ENCODE data around the gene XAB2. TPM values are rescaled to one million over a fixed set of nuclear protein-coding genes. Genes with fewer than 3 reads are reported as not detected.

Gene XAB2
- total RNA-seq, 1 donor from 2014 or later: 28.1 TPM

GRCh38 chr19:7597689-7598088 is 31.7 kb downstream of the XAB2 start:
- no peak for FAIRE-seq
- Histone ChIP-seq H3K36me3 (ENCODE audit: insufficient read depth, low read length) (no peaks in the 10 kb centered on the region), H2AFZ (ENCODE audit: low read depth, low read length) (no peak overlapping the region), H3K27ac (ENCODE audit: low read depth, low read length) (no peak overlapping the region), H3K27me3 (ENCODE audit: insufficient read depth, low read length) (peaks cover 21% of the 10 kb centered on the region), H3K79me2 (ENCODE audit: insufficient read depth, low read length) (no peaks in the 10 kb centered on the region), H3K4me1 (ENCODE audit: insufficient read depth, low read length) (no peaks in the 10 kb centered on the region), H3K4me2 (ENCODE audit: low read length) (no peak overlapping the region), H3K9me3 (ENCODE audit: insufficient read depth, low read depth, low read length) (no peaks in the 10 kb centered on the region), H3K9ac (ENCODE audit: low read length) (no peak overlapping the region), H4K20me1 (ENCODE audit: insufficient read depth, low read length) (no peaks in the 10 kb centered on the region), H3K4me3 (ENCODE audit: insufficient read depth, low read depth, low read length) (no peak overlapping the region)
- Mint-ChIP-seq H3K9me3 (ENCODE audit: unreplicated experiment) (no peaks in the 10 kb centered on the region), H3K4me3 (ENCODE audit: unreplicated experiment) (peak overlapping the region; percentile 79), H3K36me3 (ENCODE audit: low read depth, unreplicated experiment) (no peaks in the 10 kb centered on the region), H3K4me1 (ENCODE audit: low read depth, unreplicated experiment) (no peaks in the 10 kb centered on the region), H3K27ac (ENCODE audit: unreplicated experiment) (peak overlapping the region; percentile 18), H3K27me3 (ENCODE audit: low read depth, unreplicated experiment) (peaks cover 27% of the 10 kb centered on the region)
- DNase-seq (ENCODE audit: low read depth): no peak
- no peak for TF ChIP-seq EZH2 (IDR thresholded peaks at IDR 0.05; ENCODE audit: insufficient read depth, low read length)
- TF ChIP-seq, protein P1, sequence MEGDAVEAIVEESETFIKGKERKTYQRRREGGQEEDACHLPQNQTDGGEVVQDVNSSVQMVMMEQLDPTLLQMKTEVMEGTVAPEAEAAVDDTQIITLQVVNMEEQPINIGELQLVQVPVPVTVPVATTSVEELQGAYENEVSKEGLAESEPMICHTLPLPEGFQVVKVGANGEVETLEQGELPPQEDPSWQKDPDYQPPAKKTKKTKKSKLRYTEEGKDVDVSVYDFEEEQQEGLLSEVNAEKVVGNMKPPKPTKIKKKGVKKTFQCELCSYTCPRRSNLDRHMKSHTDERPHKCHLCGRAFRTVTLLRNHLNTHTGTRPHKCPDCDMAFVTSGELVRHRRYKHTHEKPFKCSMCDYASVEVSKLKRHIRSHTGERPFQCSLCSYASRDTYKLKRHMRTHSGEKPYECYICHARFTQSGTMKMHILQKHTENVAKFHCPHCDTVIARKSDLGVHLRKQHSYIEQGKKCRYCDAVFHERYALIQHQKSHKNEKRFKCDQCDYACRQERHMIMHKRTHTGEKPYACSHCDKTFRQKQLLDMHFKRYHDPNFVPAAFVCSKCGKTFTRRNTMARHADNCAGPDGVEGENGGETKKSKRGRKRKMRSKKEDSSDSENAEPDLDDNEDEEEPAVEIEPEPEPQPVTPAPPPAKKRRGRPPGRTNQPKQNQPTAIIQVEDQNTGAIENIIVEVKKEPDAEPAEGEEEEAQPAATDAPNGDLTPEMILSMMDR (IDR thresholded peaks at IDR 0.05; ENCODE audit: insufficient read depth, low read depth, low read length): no peak

DNA sequence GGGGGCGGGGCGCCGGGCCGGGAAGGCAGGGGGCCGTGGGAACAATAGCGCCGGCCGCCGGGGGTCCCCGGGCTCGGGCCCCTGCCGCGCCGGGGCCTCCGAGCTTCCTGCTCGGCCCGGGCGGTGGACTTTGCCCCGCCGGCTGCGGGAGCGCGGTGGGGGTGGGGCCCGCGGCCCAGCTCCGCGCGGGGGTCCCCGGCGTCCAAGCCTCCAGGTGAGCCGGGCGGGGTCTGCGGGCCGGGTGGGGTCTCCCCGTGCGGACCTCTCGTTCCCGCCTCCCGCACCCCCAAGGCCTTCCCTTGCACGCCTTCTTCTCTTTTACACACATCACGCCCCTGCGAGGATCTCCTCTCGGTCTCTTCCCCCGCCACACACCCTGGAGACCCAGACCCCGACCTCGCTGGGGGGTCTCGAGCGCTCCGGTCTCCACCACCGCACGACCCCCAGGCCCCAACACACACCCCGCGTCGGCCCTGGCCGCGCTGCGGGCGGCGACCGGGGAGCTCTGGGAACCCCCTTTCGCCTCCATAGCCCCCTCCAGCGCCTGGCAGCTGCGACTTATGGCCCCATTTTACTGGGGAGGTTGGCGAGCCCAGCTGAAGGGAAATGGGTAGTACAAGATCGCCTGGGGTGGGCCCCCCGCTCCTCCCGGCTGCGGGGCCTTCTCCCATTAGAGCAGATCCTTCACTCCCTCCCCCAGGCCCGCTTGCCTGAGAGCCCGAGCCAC is 33.0 kb downstream of the XAB2 start:
- H3K9me3 ChIP-seq (ENCODE audit: insufficient read depth, low read depth, low read length): no peaks in the 10 kb centered on the region
- TF ChIP-seq, protein P1 (IDR thresholded peaks at IDR 0.05; ENCODE audit: insufficient read depth, low read depth, low read length): no peak
- peak; percentile 95 for TF ChIP-seq EZH2 (IDR thresholded peaks at IDR 0.05; ENCODE audit: insufficient read depth, low read length)
- DNase-seq (ENCODE audit: low read depth) (no peak), FAIRE-seq (no peak)
- Mint-ChIP-seq H3K27ac (ENCODE audit: unreplicated experiment) (no peak overlapping the region), H3K36me3 (ENCODE audit: low read depth, unreplicated experiment) (no peaks in the 10 kb centered on the region), H3K4me3 (ENCODE audit: unreplicated experiment) (peak overlapping the region; percentile 73), H3K27me3 (ENCODE audit: low read depth, unreplicated experiment) (peaks cover 27% of the 10 kb centered on the region), H3K9me3 (ENCODE audit: unreplicated experiment) (no peaks in the 10 kb centered on the region), H3K4me1 (ENCODE audit: low read depth, unreplicated experiment) (no peaks in the 10 kb centered on the region)
- no peaks in the 10 kb centered on the region for H3K4me1 ChIP-seq (ENCODE audit: insufficient read depth, low read length)
- no peak overlapping the region for H2AFZ ChIP-seq (ENCODE audit: low read depth, low read length)
- H3K36me3 ChIP-seq (ENCODE audit: insufficient read depth, low read length): no peaks in the 10 kb centered on the region
- H3K4me2 ChIP-seq (ENCODE audit: low read length): no peak overlapping the region
- H3K9ac ChIP-seq (ENCODE audit: low read length): no peak overlapping the region
- H3K4me3 ChIP-seq (ENCODE audit: insufficient read depth, low read depth, low read length): no peak overlapping the region
- no peak overlapping the region for H3K27ac ChIP-seq (ENCODE audit: low read depth, low read length)
- H3K27me3 ChIP-seq (ENCODE audit: insufficient read depth, low read length): peaks cover 21% of the 10 kb centered on the region
- H4K20me1 ChIP-seq (ENCODE audit: insufficient read depth, low read length): no peaks in the 10 kb centered on the region
- no peaks in the 10 kb centered on the region for H3K79me2 ChIP-seq (ENCODE audit: insufficient read depth, low read length)

DNA sequence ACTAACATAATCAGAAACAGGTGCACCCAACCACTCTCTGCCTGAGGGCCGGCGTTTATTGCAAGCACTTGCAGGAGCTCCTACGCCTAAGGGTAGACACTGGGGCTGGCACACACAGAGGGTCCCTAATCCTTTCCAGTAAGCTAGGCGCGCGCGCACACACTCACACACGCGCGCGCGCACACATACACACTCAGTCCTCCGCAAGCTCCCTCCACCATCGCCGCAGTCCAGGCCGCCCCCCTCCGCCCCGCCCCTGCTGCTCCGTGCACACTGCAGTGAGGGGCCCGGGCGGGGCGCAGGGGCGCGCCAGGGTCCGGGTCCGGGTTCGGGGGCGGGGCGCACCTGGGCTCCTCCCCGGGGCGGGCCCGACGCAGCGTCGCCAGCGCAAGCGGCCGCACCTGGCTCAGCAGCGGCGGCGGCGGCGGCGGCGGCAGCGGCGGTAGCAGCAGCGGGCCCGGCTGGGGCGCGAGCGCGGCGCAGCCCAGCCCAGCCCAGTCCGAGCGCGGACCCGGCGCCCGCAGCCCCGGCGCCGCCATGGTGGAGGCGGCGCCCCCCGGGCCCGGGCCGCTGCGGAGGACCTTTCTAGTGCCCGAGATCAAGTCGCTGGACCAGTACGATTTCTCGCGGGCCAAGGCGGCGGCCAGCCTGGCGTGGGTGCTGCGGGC is 33.7 kb downstream of the XAB2 start, which contains the start of gene CAMSAP3:
TSS of gene CAMSAP3 (plus strand) at position 398 of the 668 bp plus-strand sequence. CDS start at position 538, 140 bp downstream.
- Mint-ChIP-seq H3K27me3 (ENCODE audit: low read depth, unreplicated experiment) (peaks cover 27% of the 10 kb centered on the region), H3K4me1 (ENCODE audit: low read depth, unreplicated experiment) (no peaks in the 10 kb centered on the region), H3K36me3 (ENCODE audit: low read depth, unreplicated experiment) (no peaks in the 10 kb centered on the region), H3K4me3 (ENCODE audit: unreplicated experiment) (peak within 1 kb of the TSS; percentile 79), H3K9me3 (ENCODE audit: unreplicated experiment) (no peaks in the 10 kb centered on the region), H3K27ac (ENCODE audit: unreplicated experiment) (no peak within 1 kb of the TSS)
- H3K4me1 ChIP-seq (ENCODE audit: insufficient read depth, low read length): no peaks in the 10 kb centered on the region
- peaks cover 21% of the 10 kb centered on the region for H3K27me3 ChIP-seq (ENCODE audit: insufficient read depth, low read length)
- H3K9me3 ChIP-seq (ENCODE audit: insufficient read depth, low read depth, low read length): no peaks in the 10 kb centered on the region
- TF ChIP-seq EZH2 (IDR thresholded peaks at IDR 0.05; ENCODE audit: insufficient read depth, low read length): peak; percentile 80
- TF ChIP-seq, protein P1 (IDR thresholded peaks at IDR 0.05; ENCODE audit: insufficient read depth, low read depth, low read length): no peak
- H3K36me3 ChIP-seq (ENCODE audit: insufficient read depth, low read length): no peaks in the 10 kb centered on the region
- no peak within 1 kb of the TSS for H3K27ac ChIP-seq (ENCODE audit: low read depth, low read length)
- H3K79me2 ChIP-seq (ENCODE audit: insufficient read depth, low read length): no peaks in the 10 kb centered on the region
- peak within 1 kb of the TSS; percentile 58 for H3K4me2 ChIP-seq (ENCODE audit: low read length)
- no peaks in the 10 kb centered on the region for H4K20me1 ChIP-seq (ENCODE audit: insufficient read depth, low read length)
- no peak within 1 kb of the TSS for H3K9ac ChIP-seq (ENCODE audit: low read length)
- DNase-seq (ENCODE audit: low read depth) (no peak), FAIRE-seq (no peak)
- H3K4me3 ChIP-seq (ENCODE audit: insufficient read depth, low read depth, low read length): no peak within 1 kb of the TSS
- H2AFZ ChIP-seq (ENCODE audit: low read depth, low read length): no peak within 1 kb of the TSS
